RWPE2 (cell line): Measurements from ENCODE around the gene BHLHE23.
"Not testable (repeated sequence)": the region's sequence is repeated elsewhere in the genome, so short reads cannot be mapped to it uniquely, and the experiment has no call there.

Source experiments
- ATAC-seq: fragments of 200-7000 bp; cut with Tn5 transposase; 3 replicates; pipeline ENCODE4 v1.9.1; 2021; ENCODE audit warnings: low read depth
- DNase-seq: peaks from one replicate; pipeline ENCODE4 v3.0.0-alpha.2; 2020; ENCODE audit warnings: low spot score
- H3K27ac ChIP-seq: fragments of 450-650 bp; 2 replicates; pipeline ENCODE4 v1.5.1; 2017; ENCODE audit warnings: mild to moderate bottlenecking; ENCODE audit not compliant: poor library complexity, severe bottlenecking
- H3K27me3 ChIP-seq: fragments of 250-450 bp; sonication (Bioruptor Pico); 2 replicates; pipeline ENCODE4 v1.5.1; 2021; ENCODE audit warnings: mild to moderate bottlenecking, moderate library complexity; ENCODE audit not compliant: insufficient read depth, poor library complexity, severe bottlenecking
- H3K36me3 ChIP-seq: fragments of 250-450 bp; sonication (Bioruptor Pico); 2 replicates; pipeline ENCODE4 v1.5.1; 2020; ENCODE audit warnings: low read depth, mild to moderate bottlenecking, moderate library complexity
- H3K4me1 ChIP-seq: fragments of 250-450 bp; sonication (Bioruptor Pico); 2 replicates; pipeline ENCODE4 v1.5.1; 2021; ENCODE audit warnings: mild to moderate bottlenecking, moderate library complexity; ENCODE audit not compliant: insufficient read depth, poor library complexity, severe bottlenecking
- H3K4me3 ChIP-seq: fragments of 250-450 bp; sonication (Bioruptor Pico); 2 replicates; pipeline ENCODE4 v1.5.1; 2021; ENCODE audit warnings: mild to moderate bottlenecking, moderate library complexity; ENCODE audit not compliant: severe bottlenecking
- H3K9me3 ChIP-seq: fragments of 250-450 bp; sonication (Bioruptor Pico); 2 replicates; pipeline ENCODE4 v1.5.1; 2021; ENCODE audit warnings: mild to moderate bottlenecking, moderate library complexity; ENCODE audit not compliant: severe bottlenecking
- CTCF ChIP-seq: fragments of 450-650 bp; IDR thresholded peaks from one replicate; pipeline ENCODE4 v1.5.1; 2017; ENCODE audit warnings: mild to moderate bottlenecking, moderate library complexity; ENCODE audit not compliant: poor library complexity, severe bottlenecking

The BHLHE23 gene

GRCh38 chr20:62962221-62962879 is 44.4 kb downstream of the BHLHE23 start:
- TF ChIP-seq CTCF, result no peak
- no peak overlapping the region for H3K4me3 ChIP-seq
- H3K9me3 ChIP-seq, result no peaks in the 10 kb centered on the region
- ATAC-seq (no peak), DNase-seq (no peak)
- H3K27me3 ChIP-seq, result peaks cover 6% of the 10 kb centered on the region
- H3K27ac ChIP-seq, result no peak overlapping the region
- H3K36me3 ChIP-seq, result no peaks in the 10 kb centered on the region
- peaks cover 7% of the 10 kb centered on the region for H3K4me1 ChIP-seq

- H3K27me3 ChIP-seq, result peaks cover 6% of the 10 kb centered on the region
- no peak overlapping the region for H3K27ac ChIP-seq
- peaks cover 7% of the 10 kb centered on the region for H3K4me1 ChIP-seq
- H3K9me3 ChIP-seq, result no peaks in the 10 kb centered on the region
- DNase-seq (no peak), ATAC-seq (no peak)
- TF ChIP-seq CTCF, result no peak
- no peak overlapping the region for H3K4me3 ChIP-seq
- H3K36me3 ChIP-seq, result no peaks in the 10 kb centered on the region
Measured at GRCh38 chr20:62961799-62962198, 45.0 kb downstream of the BHLHE23 start.

DNA sequence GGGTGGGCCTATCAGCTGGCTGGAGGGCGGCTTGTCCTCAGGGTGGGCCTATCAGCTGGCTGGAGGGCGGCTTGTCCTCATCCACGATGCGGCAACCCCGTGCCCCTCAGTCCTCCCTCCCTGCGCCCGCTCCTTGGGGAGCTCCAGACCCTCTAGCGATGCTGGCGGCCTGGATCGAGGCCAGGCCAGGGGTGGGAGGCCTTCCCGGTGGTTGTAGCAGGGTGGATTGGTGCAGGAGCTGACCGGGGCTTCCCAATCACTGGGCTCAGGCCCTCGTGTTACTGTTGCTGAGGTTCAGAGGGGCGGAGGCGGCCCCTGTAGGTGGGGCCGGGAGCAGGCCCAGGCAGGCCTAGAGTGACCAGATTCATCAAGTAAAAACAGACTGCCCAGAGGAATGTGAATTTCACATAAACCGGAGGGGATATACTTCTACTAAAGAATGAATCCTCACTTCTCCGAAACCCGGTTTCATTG is 45.4 kb downstream of the BHLHE23 start:
- peaks cover 7% of the 10 kb centered on the region for H3K4me1 ChIP-seq
- H3K27ac ChIP-seq, result no peak overlapping the region
- ATAC-seq, result peak; percentile 73

GRCh38 chr20:62960446-62961309 is 46.1 kb downstream of the BHLHE23 start:
- not testable (repeated sequence) for ATAC-seq, DNase-seq, H3K4me1 ChIP-seq, H3K9me3 ChIP-seq, H3K4me3 ChIP-seq, H3K27ac ChIP-seq, H3K36me3 ChIP-seq, H3K27me3 ChIP-seq

More for the DNA sequence above, 45.4 kb downstream of the BHLHE23 start:
- no peak for TF ChIP-seq CTCF
- no peaks in the 10 kb centered on the region for H3K36me3 ChIP-seq
- H3K4me3 ChIP-seq, result no peak overlapping the region
- H3K9me3 ChIP-seq, result no peaks in the 10 kb centered on the region
- peaks cover 6% of the 10 kb centered on the region for H3K27me3 ChIP-seq
- DNase-seq, result no peak

DNA sequence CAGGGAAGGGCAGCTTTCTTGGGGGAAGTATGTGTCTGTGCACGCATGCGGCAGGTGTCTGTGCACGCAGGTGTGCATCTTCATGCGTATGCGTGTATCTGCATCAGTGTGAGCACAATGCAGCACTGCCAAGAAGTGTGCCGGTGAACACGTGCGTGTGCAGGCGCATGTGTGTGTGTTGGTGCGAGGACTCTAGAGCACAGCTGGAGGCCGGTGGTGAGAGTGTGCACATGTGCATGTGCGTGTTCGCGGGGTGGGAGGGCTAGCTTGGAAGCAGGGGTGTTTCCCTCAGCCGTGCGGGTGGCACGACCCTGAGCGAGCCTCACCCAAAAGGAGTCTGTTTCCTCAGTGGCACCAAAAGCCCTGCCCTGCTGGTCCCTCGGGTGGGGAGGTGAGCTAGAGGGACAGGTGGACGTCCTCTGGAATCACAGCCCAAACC is 46.7 kb downstream of the BHLHE23 start:
- no peaks in the 10 kb centered on the region for H3K27me3 ChIP-seq
- DNase-seq, result no peak

More for the DNA sequence above, 46.7 kb downstream of the BHLHE23 start:
- Histone ChIP-seq H3K9me3 (no peaks in the 10 kb centered on the region), H3K4me1 (peaks cover 7% of the 10 kb centered on the region), H3K36me3 (no peaks in the 10 kb centered on the region), H3K4me3 (no peak overlapping the region), H3K27ac (no peak overlapping the region)
- TF ChIP-seq CTCF, result no peak
- ATAC-seq, result no peak
